ENCODE data around the gene SPPL3. TPM values are rescaled to one million over a fixed set of nuclear protein-coding genes. Genes with fewer than 3 reads are reported as not detected.

SPPL3 gene
- total RNA-seq, 2 experiments from 2014 or later, result 38.3 to 43.4 TPM

DNA sequence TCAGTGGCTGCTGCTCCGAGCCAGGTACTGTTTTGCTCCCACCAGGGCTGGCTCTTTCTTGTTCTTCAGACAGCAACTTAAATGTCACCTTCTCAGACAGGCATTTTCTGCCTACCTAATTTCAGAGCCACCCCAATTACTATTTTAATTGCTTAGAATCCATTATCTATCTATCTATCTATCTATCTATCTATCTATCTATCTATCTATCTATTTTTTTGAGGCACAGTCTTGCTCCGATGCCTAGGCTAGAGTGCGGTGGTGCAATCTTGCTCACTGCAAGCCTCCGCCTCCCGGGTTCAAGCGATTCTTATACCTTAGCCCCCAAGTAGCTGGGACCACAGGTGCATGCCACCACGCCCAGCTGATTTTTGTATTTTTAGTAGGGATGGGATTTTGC, 58.5 kb downstream of the SPPL3 start:
- Histone ChIP-seq H3K4me1 (ENCODE audit: insufficient read depth, low read length) (peaks cover 17% of the 10 kb centered on the region), H3K9me3 (ENCODE audit: control insufficient read depth in 1 of 2, insufficient read depth in 1 of 2, low read length in 2 of 2) (no peaks in the 10 kb centered on the region), H3K27ac (ENCODE audit: low read depth in 1 of 2, low read length in 2 of 2) (no peak overlapping the region), H3K27me3 (ENCODE audit: control insufficient read depth in 1 of 2, insufficient read depth in 2 of 2, low read length in 2 of 2) (no peaks in the 10 kb centered on the region), H3K36me3 (ENCODE audit: insufficient read depth, low read length) (no peaks in the 10 kb centered on the region), H3K4me3 (ENCODE audit: low read length) (no peak overlapping the region)
- Mint-ChIP-seq H3K36me3 (ENCODE audit: low read depth) (peaks cover 4% of the 10 kb centered on the region), H3K4me3 (no peak overlapping the region), H3K4me1 (ENCODE audit: low read depth) (peaks cover 64% of the 10 kb centered on the region), H3K9me3 (no peaks in the 10 kb centered on the region), H3K27ac (no peak overlapping the region), H3K27me3 (no peaks in the 10 kb centered on the region)
- intact Hi-C loops (cut with DNase I, micrococcal nuclease), result no loop called here
- ChIA-PET POLR2A (no interaction called here), CTCF (no interaction called here)
- DNase-seq (no peak), ATAC-seq (ENCODE audit: poor library complexity) (no peak)
- TF ChIP-seq, protein P1, sequence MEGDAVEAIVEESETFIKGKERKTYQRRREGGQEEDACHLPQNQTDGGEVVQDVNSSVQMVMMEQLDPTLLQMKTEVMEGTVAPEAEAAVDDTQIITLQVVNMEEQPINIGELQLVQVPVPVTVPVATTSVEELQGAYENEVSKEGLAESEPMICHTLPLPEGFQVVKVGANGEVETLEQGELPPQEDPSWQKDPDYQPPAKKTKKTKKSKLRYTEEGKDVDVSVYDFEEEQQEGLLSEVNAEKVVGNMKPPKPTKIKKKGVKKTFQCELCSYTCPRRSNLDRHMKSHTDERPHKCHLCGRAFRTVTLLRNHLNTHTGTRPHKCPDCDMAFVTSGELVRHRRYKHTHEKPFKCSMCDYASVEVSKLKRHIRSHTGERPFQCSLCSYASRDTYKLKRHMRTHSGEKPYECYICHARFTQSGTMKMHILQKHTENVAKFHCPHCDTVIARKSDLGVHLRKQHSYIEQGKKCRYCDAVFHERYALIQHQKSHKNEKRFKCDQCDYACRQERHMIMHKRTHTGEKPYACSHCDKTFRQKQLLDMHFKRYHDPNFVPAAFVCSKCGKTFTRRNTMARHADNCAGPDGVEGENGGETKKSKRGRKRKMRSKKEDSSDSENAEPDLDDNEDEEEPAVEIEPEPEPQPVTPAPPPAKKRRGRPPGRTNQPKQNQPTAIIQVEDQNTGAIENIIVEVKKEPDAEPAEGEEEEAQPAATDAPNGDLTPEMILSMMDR (IDR thresholded peaks at IDR 0.05), result no peak

DNA sequence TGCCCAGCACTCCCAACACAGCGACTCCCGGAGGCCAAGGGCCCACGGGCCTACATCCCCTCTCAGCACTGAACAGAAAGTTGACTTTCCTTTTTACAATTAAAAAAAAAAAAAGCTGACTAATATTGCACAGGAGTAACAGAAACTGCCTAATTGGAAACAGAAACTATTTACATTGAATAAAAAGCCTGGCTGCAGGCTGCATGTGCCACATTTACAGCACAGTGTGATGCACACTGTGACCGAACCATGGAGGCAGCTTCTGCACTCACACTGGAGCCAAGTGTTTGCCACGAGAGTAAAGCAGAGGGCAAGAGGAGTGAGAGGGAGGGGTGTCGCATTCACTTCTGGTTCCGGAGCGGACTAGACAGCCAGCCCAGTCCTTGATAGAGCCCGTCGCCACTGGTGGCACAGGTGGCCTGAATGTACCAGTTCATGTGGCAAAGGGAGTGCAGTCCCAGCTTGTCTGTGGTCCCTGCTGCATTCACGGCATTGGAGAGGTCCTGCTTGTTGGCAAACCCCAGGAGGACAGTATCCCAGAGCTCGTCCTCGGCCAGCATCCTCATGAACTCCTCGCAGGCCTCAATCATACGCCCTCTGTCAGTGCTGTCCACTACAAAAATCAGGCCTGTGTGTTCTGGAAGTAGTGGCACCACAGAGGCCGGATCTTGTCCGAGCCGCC, 59.2 kb downstream of the SPPL3 start:
- DNase-seq, result no peak
- ATAC-seq (ENCODE audit: poor library complexity), result no peak
- Histone ChIP-seq H3K9me3 (ENCODE audit: control insufficient read depth in 1 of 2, insufficient read depth in 1 of 2, low read length in 2 of 2) (no peaks in the 10 kb centered on the region), H3K27ac (ENCODE audit: low read depth in 1 of 2, low read length in 2 of 2) (no peak overlapping the region), H3K4me1 (ENCODE audit: insufficient read depth, low read length) (peaks cover 17% of the 10 kb centered on the region), H3K36me3 (ENCODE audit: insufficient read depth, low read length) (no peaks in the 10 kb centered on the region), H3K4me3 (ENCODE audit: low read length) (no peak overlapping the region), H3K27me3 (ENCODE audit: control insufficient read depth in 1 of 2, insufficient read depth in 2 of 2, low read length in 2 of 2) (no peaks in the 10 kb centered on the region)
- Mint-ChIP-seq H3K27ac (peak overlapping the region; percentile 6), H3K27me3 (no peaks in the 10 kb centered on the region), H3K4me3 (no peak overlapping the region), H3K4me1 (ENCODE audit: low read depth) (peaks cover 56% of the 10 kb centered on the region), H3K36me3 (ENCODE audit: low read depth) (peaks cover 4% of the 10 kb centered on the region), H3K9me3 (no peaks in the 10 kb centered on the region)
- ChIA-PET CTCF (no interaction called here), POLR2A (no interaction called here)
- TF ChIP-seq, protein P1 (IDR thresholded peaks at IDR 0.05), result no peak
- intact Hi-C loops (cut with DNase I, micrococcal nuclease), result no loop called here

DNA sequence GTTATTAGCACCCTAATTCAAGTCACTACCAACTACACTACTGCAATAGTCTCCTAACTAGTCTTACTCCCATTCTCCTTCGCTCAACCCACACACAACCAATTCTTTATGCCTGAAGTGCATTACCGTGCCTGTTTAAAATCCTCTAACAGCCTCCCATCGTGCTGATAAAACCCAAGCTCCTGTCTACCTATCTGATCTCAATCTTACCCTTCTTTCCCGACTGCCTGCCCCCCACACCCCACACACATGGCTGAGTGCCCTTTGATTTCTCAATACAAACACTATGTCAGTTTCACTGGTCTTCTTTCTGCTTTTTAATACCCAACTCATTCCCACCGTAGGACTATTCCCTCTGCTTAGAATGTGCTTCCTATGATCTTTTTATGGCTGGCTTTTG, 59.9 kb downstream of the SPPL3 start:
- intact Hi-C loops (cut with DNase I, micrococcal nuclease), result no loop called here
- Histone ChIP-seq H3K4me3 (ENCODE audit: low read length) (no peak overlapping the region), H3K27me3 (ENCODE audit: control insufficient read depth in 1 of 2, insufficient read depth in 2 of 2, low read length in 2 of 2) (no peaks in the 10 kb centered on the region), H3K27ac (ENCODE audit: low read depth in 1 of 2, low read length in 2 of 2) (no peak overlapping the region), H3K4me1 (ENCODE audit: insufficient read depth, low read length) (peaks cover 17% of the 10 kb centered on the region), H3K9me3 (ENCODE audit: control insufficient read depth in 1 of 2, insufficient read depth in 1 of 2, low read length in 2 of 2) (no peaks in the 10 kb centered on the region), H3K36me3 (ENCODE audit: insufficient read depth, low read length) (no peaks in the 10 kb centered on the region)
- ATAC-seq (ENCODE audit: poor library complexity) (no peak), DNase-seq (no peak)
- H3K4me1 Mint-ChIP-seq (ENCODE audit: low read depth), result peaks cover 50% of the 10 kb centered on the region
- H3K9me3 Mint-ChIP-seq, result no peaks in the 10 kb centered on the region
- H3K36me3 Mint-ChIP-seq (ENCODE audit: low read depth), result peaks cover 4% of the 10 kb centered on the region
- TF ChIP-seq, protein P1 (IDR thresholded peaks at IDR 0.05), result no peak
- no peak overlapping the region for H3K4me3 Mint-ChIP-seq
- no peaks in the 10 kb centered on the region for H3K27me3 Mint-ChIP-seq
- POLR2A ChIA-PET, result no interaction called here
- H3K27ac Mint-ChIP-seq, result peak overlapping the region; percentile 6
- CTCF ChIA-PET, result no interaction called here
